Adipocyte (in vitro differentiated cells): ENCODE data around the gene DIAPH2.
A peak's percentile ranks its signal among the peaks of the same experiment; 100 is the strongest.

ENCODE experiments used
- DNase-seq: peaks from one replicate; pipeline ENCODE4 v3.0.0-alpha.2; 2015; ENCODE audit warnings: low read depth
- H3K27me3 ChIP-seq: replicated peaks from 2 replicates; pipeline ENCODE4 v1.7.0; 2013; ENCODE audit warnings: mild to moderate bottlenecking, low read length, moderate library complexity; ENCODE audit not compliant: control insufficient read depth, insufficient read depth
- H3K36me3 ChIP-seq: 2 replicates; pipeline ENCODE4 v1.7.0; 2013; ENCODE audit warnings: low read length, mild to moderate bottlenecking, moderate library complexity; ENCODE audit not compliant: control insufficient read depth, insufficient read depth, severe bottlenecking
- H3K4me1 ChIP-seq: 2 replicates; pipeline ENCODE4 v1.7.0; 2013; ENCODE audit warnings: mild to moderate bottlenecking, low read length, moderate library complexity; ENCODE audit not compliant: control insufficient read depth, insufficient read depth
- H3K4me3 ChIP-seq: 2 replicates; pipeline ENCODE4 v1.7.0; 2013; ENCODE audit warnings: mild to moderate bottlenecking, low read length, moderate library complexity
- H3K9ac ChIP-seq: 2 replicates; pipeline ENCODE4 v1.7.0; 2013; ENCODE audit warnings: mild to moderate bottlenecking, low read length, moderate library complexity
- H3K9me3 ChIP-seq: 2 replicates; pipeline ENCODE4 v1.7.0; 2013; ENCODE audit warnings: mild to moderate bottlenecking, low read length, moderate library complexity; ENCODE audit not compliant: control insufficient read depth

DIAPH2 gene

GRCh38 chrX:97189668-97190067 lies 505.0 kb downstream of the DIAPH2 start:
- Histone ChIP-seq H3K4me3 (no peak overlapping the region), H3K4me1 (no peaks in the 10 kb centered on the region), H3K27me3 (no peaks in the 10 kb centered on the region), H3K36me3 (no peaks in the 10 kb centered on the region), H3K9me3 (no peaks in the 10 kb centered on the region), H3K9ac (no peak overlapping the region)
- no peak for DNase-seq

- peaks cover 5% of the 10 kb centered on the region for H3K9me3 ChIP-seq
- peak; percentile 42 for DNase-seq
- no peaks in the 10 kb centered on the region for H3K36me3 ChIP-seq
- no peaks in the 10 kb centered on the region for H3K4me1 ChIP-seq
- no peaks in the 10 kb centered on the region for H3K27me3 ChIP-seq
- H3K9ac ChIP-seq: no peak overlapping the region
- no peak overlapping the region for H3K4me3 ChIP-seq
These were observed 514.9 kb downstream of the DIAPH2 start for GRCh38 chrX:97199501-97199900.

- Histone ChIP-seq H3K9ac (no peak overlapping the region), H3K27me3 (no peaks in the 10 kb centered on the region), H3K36me3 (no peaks in the 10 kb centered on the region), H3K9me3 (peaks cover 5% of the 10 kb centered on the region), H3K4me1 (no peaks in the 10 kb centered on the region), H3K4me3 (no peak overlapping the region)
- DNase-seq: no peak
These were observed 515.8 kb downstream of the DIAPH2 start for GRCh38 chrX:97200454-97200853.

- no peak overlapping the region for H3K9ac ChIP-seq
- H3K9me3 ChIP-seq: peaks cover 3% of the 10 kb centered on the region
- no peak for DNase-seq
- no peaks in the 10 kb centered on the region for H3K36me3 ChIP-seq
- H3K27me3 ChIP-seq: no peaks in the 10 kb centered on the region
- peaks cover 4% of the 10 kb centered on the region for H3K4me1 ChIP-seq
- H3K4me3 ChIP-seq: no peak overlapping the region
These were observed 525.9 kb downstream of the DIAPH2 start for GRCh38 chrX:97210501-97210900.

- Histone ChIP-seq H3K9ac (no peak overlapping the region), H3K36me3 (no peaks in the 10 kb centered on the region), H3K4me1 (peaks cover 4% of the 10 kb centered on the region), H3K9me3 (peaks cover 3% of the 10 kb centered on the region), H3K4me3 (no peak overlapping the region), H3K27me3 (no peaks in the 10 kb centered on the region)
- DNase-seq: no peak
These were observed 526.4 kb downstream of the DIAPH2 start for GRCh38 chrX:97211070-97211469.

GRCh38 chrX:97215186-97215585 lies 530.5 kb downstream of the DIAPH2 start:
- no peaks in the 10 kb centered on the region for H3K27me3 ChIP-seq
- H3K9me3 ChIP-seq: no peaks in the 10 kb centered on the region

GRCh38 chrX:97224148-97224547 lies 539.5 kb downstream of the DIAPH2 start:
- Histone ChIP-seq H3K4me3 (no peak overlapping the region), H3K9me3 (no peaks in the 10 kb centered on the region), H3K36me3 (no peaks in the 10 kb centered on the region), H3K27me3 (no peaks in the 10 kb centered on the region), H3K9ac (no peak overlapping the region), H3K4me1 (no peaks in the 10 kb centered on the region)
- DNase-seq: no peak

More at GRCh38 chrX:97215186-97215585, 530.5 kb downstream of the DIAPH2 start:
- H3K4me3 ChIP-seq: no peak overlapping the region
- no peaks in the 10 kb centered on the region for H3K36me3 ChIP-seq
- peaks cover 4% of the 10 kb centered on the region for H3K4me1 ChIP-seq
- no peak overlapping the region for H3K9ac ChIP-seq
- no peak for DNase-seq

GRCh38 chrX:97229318-97229717 lies 544.7 kb downstream of the DIAPH2 start:
- Histone ChIP-seq H3K4me1 (no peaks in the 10 kb centered on the region), H3K27me3 (no peaks in the 10 kb centered on the region), H3K36me3 (no peaks in the 10 kb centered on the region), H3K9me3 (no peaks in the 10 kb centered on the region), H3K9ac (no peak overlapping the region), H3K4me3 (no peak overlapping the region)
- DNase-seq: no peak

- no peak for DNase-seq
- Histone ChIP-seq H3K27me3 (no peaks in the 10 kb centered on the region), H3K4me3 (no peak overlapping the region), H3K9me3 (no peaks in the 10 kb centered on the region), H3K36me3 (no peaks in the 10 kb centered on the region), H3K9ac (no peak overlapping the region), H3K4me1 (no peaks in the 10 kb centered on the region)
These were observed 546.3 kb downstream of the DIAPH2 start for GRCh38 chrX:97230948-97231347.

GRCh38 chrX:97234471-97235081 lies 549.9 kb downstream of the DIAPH2 start:
- no peak overlapping the region for H3K4me3 ChIP-seq

GRCh38 chrX:97238632-97239031 lies 554.0 kb downstream of the DIAPH2 start:
- Histone ChIP-seq H3K36me3 (no peaks in the 10 kb centered on the region), H3K9ac (no peak overlapping the region), H3K9me3 (no peaks in the 10 kb centered on the region), H3K4me3 (no peak overlapping the region), H3K27me3 (no peaks in the 10 kb centered on the region), H3K4me1 (no peaks in the 10 kb centered on the region)
- peak; percentile 14 for DNase-seq

More at GRCh38 chrX:97234471-97235081, 549.9 kb downstream of the DIAPH2 start:
- H3K27me3 ChIP-seq: no peaks in the 10 kb centered on the region
- H3K9ac ChIP-seq: no peak overlapping the region
- H3K36me3 ChIP-seq: no peaks in the 10 kb centered on the region
- no peaks in the 10 kb centered on the region for H3K9me3 ChIP-seq
- no peak for DNase-seq
- no peaks in the 10 kb centered on the region for H3K4me1 ChIP-seq

- no peaks in the 10 kb centered on the region for H3K9me3 ChIP-seq
- no peaks in the 10 kb centered on the region for H3K4me1 ChIP-seq
- H3K4me3 ChIP-seq: no peak overlapping the region
- H3K27me3 ChIP-seq: no peaks in the 10 kb centered on the region
- no peak for DNase-seq
- H3K36me3 ChIP-seq: no peaks in the 10 kb centered on the region
- no peak overlapping the region for H3K9ac ChIP-seq
These were observed 567.5 kb downstream of the DIAPH2 start for GRCh38 chrX:97252111-97252510.
